Measurements from ENCODE around the gene ASXL1.
"Not testable (repeated sequence)": the region's sequence is repeated elsewhere in the genome, so short reads cannot be mapped to it uniquely, and the experiment has no call there.

The ASXL1 gene

GRCh38 chr20:32454164-32455145 lies 96.3 kb downstream of the ASXL1 start:
- no peak for DNase-seq (ENCODE audit: low spot score)

- DNase-seq (ENCODE audit: low spot score), result no peak
Observed at GRCh38 chr20:32455171-32455900, 97.2 kb downstream of the ASXL1 start.

GRCh38 chr20:32455901-32456701 lies 98.0 kb downstream of the ASXL1 start:
- DNase-seq (ENCODE audit: low spot score), result no peak

- no peak for DNase-seq (ENCODE audit: low spot score)
Observed at GRCh38 chr20:32456869-32457478, 98.8 kb downstream of the ASXL1 start.

GRCh38 chr20:32457479-32457986 lies 99.4 kb downstream of the ASXL1 start:
- no peak for DNase-seq (ENCODE audit: low spot score)

- DNase-seq (ENCODE audit: low spot score), result no peak
Observed at GRCh38 chr20:32458061-32458836, 100.1 kb downstream of the ASXL1 start.

- DNase-seq (ENCODE audit: low spot score), result no peak
Observed at GRCh38 chr20:32458837-32459220, 100.7 kb downstream of the ASXL1 start.

- no peak for DNase-seq (ENCODE audit: low spot score)
Observed at GRCh38 chr20:32460231-32460630, 102.1 kb downstream of the ASXL1 start.

- DNase-seq (ENCODE audit: low spot score), result no peak
Observed at GRCh38 chr20:32460683-32461320, 102.7 kb downstream of the ASXL1 start.

GRCh38 chr20:32461836-32462600 lies 103.9 kb downstream of the ASXL1 start:
- DNase-seq (ENCODE audit: low spot score), result no peak

GRCh38 chr20:32462900-32463641 lies 104.9 kb downstream of the ASXL1 start:
- DNase-seq (ENCODE audit: low spot score), result no peak

- no peak for DNase-seq (ENCODE audit: low spot score)
Observed at GRCh38 chr20:32463642-32464400, 105.7 kb downstream of the ASXL1 start.

GRCh38 chr20:32464401-32465091 lies 106.4 kb downstream of the ASXL1 start:
- no peak for DNase-seq (ENCODE audit: low spot score)

GRCh38 chr20:32465092-32465900 lies 107.2 kb downstream of the ASXL1 start:
- no peak for DNase-seq (ENCODE audit: low spot score)

- DNase-seq (ENCODE audit: low spot score), result not testable (repeated sequence)
Observed at GRCh38 chr20:32465901-32466675, 108.0 kb downstream of the ASXL1 start.
